GM18519 (cell line): Measurements from ENCODE around the gene TDG.
A peak's percentile ranks its signal among the peaks of the same experiment; 100 is the strongest.

Experiments used
- ATAC-seq: cut with Tn5 transposase; IDR thresholded peaks from one replicate; pipeline ENCODE4 v1.9.1; 2021; ENCODE audit warnings: mild to moderate bottlenecking, moderate library complexity; ENCODE audit not compliant: unreplicated experiment, low FRiP score

The TDG gene

DNA sequence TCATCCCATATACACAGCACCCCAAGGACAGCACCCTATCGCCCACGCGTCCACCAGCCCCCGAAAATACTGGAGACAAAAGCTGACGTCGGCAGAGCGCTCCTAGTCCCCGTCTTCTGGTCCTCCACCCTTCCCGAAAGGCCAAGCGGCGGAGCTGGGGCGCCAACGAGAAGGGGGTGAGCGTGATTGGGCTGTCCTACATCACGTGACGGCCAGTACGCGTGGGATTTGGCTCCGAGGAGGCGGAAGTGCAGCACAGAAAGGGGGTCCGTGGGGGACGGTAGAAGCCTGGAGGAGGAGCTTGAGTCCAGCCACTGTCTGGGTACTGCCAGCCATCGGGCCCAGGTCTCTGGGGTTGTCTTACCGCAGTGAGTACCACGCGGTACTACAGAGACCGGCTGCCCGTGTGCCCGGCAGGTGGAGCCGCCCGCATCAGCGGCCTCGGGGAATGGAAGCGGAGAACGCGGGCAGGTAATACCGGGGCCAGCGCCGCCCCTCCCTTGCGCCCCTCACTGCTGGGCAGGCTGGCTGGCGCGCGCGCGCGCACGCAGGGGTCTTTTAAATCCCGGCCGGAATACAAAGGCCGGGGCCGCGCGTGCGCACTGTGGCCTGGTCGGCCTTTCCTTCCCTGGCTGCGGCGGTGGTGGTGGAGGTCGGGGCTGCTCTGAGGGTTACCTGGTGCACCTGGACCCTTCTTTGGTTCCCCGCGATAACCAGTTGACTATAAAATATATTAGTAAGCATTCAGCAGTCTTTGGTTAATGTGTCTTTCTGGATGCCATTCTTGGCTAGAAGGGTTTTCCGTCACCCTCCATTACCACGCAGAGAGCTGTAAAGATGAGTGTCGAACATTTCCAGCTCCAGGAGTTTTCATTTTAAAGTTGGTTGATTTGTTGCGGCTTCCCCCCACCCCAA lies at the start of gene TDG:
Gene TDG (plus strand): TSS at position 283 of the 915 bp plus-strand sequence. CDS start 166 bp downstream, at position 449.
- ATAC-seq: peak; percentile 54

DNA sequence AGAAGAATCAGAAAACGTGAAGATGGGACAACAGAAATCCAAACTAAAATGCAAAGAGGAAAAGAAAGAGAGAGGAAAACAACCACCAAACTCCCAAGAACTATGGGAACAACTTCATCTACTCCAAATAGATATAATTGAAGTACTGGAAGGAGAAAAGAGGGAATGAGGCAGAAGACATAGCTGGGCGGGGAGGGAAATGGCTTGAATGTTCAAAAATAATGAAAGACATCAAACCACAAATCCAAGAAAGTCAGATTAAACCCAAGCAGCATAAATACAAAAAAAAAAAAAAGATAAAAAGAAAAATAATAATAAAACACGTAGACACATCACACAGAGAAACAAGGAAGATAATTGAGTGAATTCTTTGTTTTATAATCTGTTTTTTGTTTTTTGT lies 47.8 kb upstream of the TDG start:
- ATAC-seq: no peak

DNA sequence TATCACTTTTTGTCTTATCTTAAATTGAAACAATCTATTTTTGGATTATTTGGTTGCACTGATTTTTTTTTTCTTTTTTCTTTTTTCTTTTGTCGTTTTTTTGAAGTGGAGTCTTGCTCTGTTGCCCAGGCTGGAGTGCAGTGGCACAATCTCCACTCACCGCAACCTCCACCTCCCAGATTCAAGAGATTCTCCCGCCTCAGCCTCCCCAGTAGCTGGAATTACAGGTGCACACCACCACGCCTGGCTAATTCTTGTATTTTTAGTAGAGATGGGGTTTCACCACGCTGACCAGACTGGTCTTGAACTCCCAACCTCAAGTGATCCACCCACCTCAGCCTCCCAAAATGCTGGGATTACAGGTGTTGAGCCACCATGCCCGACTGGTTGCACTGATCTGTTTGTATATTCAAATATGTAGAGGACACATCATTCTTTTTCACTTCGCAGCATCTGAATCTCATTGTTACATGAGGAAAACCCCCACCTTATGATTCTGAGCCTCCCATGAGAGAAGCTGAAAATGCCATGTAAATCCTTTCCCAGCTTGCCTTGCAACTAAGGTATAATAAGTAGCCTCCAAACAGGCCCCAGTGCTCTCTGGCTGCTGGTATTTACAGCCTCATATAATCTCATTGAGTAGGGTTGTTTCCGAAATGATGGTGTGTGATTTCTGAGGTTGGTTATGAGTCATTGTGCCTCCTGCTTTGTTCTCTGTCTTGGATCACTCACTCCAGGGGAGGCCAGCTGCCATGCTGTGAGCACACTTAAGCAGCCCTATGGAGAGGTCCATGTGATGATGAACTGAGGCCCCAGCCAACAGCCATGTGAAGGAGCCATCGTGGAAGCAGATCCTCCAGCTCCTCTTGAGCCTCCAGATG lies 40.7 kb upstream of the TDG start:
- ATAC-seq: peak; percentile 40

DNA sequence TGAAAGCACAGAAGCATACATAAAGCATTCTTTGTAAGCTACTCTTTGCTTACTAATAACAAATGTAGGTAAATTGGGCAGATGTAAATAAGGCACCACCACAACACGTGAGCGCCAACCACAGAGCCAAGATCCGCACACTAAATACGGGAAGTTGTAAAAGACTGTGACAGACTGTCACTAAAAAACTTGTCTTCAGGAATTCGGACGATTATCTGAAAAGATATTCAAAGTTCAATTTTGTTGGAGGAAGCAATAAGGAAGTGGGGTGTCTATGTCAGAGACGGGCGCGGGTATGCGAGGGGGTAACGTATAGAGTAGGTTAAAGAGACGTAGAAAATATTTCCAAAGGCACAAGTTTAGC lies 37.0 kb upstream of the TDG start:
- no peak for ATAC-seq

DNA sequence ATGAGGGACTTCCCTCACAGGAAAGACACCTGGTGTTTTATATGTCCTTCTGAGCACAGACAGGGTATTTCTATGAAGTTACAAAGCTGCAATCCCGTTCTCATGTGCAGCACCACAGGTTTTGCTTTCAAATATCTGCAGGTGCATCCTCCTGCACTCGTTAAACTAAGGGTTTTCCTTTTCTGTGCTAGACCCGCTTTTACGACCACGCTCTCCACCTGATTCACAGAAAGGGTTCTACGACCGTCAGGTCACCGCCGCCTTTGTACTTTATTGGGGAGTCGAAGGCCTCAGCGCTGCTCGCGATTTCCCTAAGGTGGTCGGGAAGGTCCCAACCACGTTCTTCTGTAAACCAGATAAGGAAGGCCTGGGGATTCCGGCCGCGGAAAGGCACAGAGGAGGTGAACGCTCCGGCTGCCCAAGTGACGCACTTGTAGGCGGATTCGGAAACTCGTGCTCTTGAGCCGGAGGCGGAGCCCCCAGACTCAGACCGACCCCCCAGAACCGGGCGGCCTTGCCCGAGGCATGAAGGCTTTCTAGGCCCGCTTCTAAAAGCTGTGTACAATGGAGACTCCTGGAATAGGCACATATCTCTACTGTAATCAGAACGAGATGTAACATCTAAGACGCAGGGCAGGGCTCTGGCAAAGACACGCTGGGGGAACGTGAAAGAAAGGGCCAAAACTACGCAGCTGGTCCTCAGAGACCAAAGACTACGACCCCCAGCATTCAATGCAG lies 36.5 kb upstream of the TDG start:
- peak; percentile 13 for ATAC-seq

DNA sequence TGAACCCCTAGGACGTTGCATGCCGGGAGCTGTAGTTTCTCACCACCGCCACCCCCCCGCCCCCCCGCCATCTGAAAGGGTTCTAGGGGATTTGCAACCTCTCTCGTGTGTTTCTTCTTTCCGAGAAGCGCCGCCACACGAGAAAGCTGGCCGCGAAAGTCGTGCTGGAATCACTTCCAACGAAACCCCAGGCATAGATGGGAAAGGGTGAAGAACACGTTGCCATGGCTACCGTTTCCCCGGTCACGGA lies 36.0 kb upstream of the TDG start:
- no peak for ATAC-seq

DNA sequence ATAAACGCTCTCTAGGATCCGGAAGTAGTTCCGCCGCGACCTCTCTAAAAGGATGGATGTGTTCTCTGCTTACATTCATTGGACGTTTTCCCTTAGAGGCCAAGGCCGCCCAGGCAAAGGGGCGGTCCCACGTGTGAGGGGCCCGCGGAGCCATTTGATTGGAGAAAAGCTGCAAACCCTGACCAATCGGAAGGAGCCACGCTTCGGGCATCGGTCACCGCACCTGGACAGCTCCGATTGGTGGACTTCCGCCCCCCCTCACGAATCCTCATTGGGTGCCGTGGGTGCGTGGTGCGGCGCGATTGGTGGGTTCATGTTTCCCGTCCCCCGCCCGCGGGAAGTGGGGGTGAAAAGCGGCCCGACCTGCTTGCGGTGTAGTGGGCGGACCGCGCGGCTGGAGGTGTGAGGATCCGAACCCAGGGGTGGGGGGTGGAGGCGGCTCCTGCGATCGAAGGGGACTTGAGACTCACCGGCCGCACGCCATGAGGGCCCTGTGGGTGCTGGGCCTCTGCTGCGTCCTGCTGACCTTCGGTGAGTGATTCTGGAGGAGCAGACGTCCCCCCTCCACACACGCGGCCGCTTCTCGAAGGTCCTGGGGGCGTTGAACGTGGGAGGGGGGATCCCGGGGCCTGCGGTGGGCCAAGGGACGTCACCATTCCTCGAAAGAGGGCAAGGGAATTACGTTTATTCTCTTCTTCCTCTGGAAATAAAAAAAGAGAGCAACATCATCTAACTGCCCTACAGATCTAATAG lies 35.5 kb upstream of the TDG start, which contains the start of gene HSP90B1:
Gene HSP90B1 (plus strand): TSS at position 377 of the 753 bp plus-strand sequence. CDS start 106 bp downstream, at position 483.
- peak; percentile 55 for ATAC-seq

DNA sequence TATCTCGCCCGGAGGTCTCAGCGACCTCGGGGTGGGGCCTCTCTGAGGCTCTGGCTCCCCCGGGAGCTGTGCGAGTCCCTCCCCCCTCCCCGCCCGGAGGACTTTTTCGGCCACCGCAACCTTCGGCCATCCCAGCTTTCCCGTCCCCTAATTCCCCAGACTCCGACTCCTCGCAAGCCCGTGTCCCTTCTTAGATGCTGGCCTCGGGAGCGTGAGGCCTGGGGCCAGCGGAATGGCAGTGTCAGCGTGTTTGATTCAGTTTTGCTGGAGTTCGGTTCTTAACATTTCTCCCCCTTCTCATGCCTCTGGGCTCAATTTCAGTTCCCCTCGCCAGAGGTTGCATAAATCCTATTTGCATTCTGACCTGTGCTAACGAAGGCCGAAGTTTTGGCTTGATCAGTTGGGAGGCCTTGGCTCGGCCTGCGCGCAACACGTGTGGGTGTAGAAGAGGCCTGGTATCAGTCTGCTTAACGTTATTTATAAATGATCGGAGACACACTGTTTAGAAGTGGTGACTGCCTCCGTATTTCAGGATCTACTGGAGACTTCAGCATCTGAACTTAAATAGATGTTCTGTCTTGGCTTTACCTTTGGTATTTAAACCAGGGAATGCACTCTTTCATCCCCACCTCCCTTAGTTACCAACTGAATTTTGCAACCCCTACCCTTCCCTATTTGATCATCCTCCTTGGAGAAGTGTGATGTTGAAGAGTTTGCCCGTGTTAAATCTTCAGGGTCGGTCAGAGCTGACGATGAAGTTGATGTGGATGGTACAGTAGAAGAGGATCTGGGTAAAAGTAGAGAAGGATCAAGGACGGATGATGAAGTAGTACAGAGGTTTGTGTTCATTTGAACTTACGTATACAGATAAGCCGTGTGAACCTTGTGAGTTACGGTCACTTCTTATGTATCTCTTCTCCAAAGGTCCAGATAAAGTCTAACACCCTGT lies 34.6 kb upstream of the TDG start:
- no peak for ATAC-seq

DNA sequence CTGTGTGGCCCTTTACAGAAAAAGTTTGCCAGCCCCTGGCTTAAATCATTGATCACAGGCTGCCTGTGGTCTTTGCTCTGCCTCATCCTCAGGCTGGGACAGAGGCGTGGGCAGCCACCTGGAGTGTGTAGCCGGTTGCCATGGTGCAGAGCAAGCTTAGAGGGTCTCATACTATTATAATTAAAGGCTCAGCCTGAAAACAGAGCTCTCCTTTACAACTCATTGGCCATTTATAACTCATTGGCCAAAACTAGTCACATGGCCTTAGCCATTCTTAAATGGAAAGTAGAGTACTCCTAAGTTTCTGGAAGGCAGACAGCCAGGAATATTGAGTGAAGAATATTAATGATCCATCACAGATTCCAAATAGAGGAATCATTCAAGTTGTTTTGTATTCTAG lies 32.4 kb upstream of the TDG start:
- no peak for ATAC-seq

DNA sequence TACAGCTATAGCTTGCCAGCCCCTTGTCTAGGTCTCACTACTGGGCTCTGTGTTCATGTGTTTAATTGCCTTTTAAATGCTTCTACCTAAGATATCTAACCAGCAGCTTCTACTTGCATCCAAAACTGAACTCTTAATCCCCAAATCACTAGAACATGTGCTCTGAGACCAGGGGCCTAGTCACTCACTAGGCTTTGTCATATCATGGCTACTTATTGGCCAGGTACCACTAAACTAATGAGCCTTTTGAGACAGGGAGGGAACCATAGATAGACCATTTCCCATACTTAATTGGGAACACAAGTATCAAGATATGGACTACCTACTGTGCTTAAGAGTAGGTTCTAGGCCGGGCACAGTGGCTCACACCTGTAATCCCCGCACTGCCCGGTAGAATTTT lies 29.0 kb upstream of the TDG start:
- ATAC-seq: no peak

DNA sequence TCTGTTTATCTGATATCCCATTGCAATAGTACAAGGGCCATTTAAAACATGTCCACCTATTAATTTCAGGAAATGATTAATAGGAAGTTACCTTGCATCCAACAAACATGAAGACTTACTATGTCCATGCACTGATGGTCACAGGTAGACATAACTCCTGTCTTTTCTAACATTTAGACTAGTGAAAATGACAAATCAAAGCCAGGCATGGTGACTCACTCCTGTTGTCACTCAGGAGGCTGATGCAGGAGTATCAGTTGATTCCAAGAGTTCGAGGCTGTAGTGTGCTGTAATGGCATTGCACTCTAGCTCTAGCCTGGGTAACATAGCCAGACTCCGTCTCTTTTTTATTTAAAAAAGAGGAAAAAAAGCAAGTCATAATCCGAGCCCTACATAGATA lies 20.7 kb upstream of the TDG start:
- no peak for ATAC-seq

DNA sequence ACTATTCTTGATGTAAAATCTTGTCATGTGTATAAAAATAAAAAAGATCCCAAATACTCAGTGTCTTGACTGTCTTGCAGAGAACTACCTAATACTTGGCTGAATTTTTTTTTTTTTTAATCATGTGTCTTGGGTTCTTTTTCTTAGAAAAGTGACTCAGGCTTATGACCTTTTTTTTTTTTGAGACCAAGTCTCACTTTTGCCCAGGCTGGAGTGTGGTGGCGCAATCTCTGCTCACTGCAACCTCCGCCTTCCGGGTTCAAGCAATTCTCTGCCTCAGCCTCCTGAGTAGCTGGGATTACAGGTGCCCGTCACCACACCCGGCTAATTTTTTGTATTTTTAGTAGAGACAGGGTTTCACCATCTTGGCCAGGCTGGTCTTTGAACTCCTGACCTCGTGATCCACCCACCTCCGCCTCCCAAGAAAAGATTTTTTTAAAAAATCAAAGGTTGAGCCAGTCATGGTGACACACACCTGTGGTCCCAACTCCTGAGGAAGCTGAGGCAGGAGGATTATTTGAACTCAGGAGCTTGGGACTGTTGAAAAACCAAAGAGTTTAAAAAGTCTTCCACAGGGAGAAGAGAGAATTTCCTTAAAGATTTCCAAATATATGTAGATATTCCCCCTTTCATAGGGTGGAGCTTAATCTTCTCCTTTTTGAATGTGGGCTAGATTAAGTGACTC lies 17.7 kb upstream of the TDG start:
- ATAC-seq: no peak

DNA sequence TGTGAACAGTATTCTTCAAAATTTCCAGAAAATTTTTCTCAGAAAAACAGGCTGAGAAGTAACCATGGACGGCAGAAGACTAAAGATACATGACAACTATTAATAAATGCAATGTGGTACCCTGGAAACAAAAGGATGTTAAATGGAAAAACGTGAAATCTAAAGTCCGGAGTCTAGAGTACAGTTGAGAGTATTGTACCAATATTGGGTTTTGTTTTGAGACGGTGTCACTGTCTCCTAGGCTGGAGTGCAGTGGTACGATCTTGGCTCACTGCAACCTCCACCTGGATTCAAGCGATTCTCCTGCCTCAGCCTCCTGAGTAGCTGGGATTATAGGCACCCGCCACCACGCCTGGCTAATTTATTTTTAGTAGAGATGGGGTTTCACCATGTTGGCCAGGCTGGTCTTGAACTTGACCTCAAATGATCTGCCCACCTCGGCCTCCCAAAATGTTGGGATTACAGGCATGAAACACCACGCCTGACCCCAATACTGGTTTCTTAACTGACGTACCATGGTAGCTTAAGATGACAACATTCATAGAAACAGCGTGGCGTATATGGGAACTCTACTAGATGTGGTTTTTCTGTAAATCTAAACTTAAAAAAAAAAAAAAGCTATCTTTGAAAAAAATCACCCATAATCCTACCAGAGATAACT lies 16.8 kb upstream of the TDG start:
- no peak for ATAC-seq

DNA sequence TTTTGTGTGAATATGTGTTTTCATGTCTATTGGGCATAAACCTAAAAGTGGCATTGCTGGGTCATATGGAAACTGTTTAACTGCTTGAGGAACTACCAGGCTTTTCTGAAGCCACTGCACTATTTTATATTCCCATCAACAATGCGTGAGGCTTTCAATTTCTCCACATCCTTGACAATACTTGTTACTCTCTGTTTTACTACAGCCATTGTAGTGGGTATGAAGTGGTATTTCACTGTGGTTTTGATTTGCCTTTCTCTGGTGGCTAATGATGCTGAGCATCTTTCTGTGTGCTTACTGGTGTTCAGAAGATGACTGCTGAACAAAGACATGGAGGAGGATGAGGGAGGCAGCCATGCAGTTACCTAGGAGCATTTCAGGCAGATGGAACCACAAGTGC lies 13.2 kb upstream of the TDG start:
- no peak for ATAC-seq

DNA sequence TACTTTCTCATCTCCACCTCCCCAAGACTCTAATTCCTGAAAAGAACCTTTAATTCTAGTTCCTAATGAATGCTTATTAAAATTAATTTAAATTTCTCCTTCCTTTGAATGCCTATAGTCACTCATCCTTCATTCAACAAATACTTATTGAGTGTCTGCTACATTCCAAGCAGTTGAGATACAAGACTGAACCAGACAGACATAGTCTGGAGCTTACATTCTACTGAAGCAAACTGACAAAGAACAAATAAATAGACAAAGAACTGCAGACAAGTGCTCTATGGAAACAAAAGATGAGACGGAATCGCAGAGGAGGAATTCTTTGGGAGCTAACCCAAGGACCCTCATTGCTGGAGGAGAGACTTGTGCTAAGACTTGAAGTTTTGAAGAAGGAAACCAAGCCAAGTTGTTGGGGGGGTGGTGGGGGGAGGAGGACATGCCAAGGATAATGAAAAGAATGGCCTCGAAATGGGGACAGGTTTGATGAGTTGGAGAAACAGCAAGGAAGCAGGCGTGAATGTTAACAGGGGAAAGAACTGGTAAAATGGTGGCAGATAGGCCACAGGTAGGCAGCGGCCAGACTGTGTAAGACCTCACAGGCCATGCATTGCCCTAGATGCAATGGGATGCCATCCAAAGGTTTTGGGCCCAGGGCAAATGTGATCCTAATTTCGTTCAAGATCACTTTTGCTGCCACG lies 9.7 kb upstream of the TDG start:
- ATAC-seq: no peak

DNA sequence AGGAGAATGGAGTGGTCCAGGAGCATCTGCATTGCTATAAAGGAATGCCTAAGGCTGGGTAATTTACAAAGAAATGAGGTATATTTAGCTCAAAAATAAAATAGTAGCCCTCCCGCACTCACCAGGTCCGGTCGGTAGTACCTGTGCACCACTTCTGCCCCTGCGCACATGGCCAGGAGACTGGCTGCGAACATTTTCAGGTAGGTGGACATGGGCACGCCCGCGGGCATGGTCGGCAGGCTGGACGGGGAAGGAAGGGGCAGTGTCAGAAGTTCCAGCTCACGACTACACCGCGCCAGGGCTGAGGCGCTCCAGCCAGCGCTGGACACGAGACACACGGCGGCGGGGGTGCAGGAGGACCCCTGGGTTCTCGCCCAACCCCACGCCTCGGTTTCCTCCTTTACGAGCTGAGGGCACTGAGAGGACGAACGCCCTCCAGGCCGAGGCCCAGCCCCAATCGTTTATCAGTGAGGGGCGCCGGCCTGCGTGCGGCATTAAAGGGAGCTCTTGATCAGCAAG lies 9.1 kb upstream of the TDG start:
- ATAC-seq: peak; percentile 14

DNA sequence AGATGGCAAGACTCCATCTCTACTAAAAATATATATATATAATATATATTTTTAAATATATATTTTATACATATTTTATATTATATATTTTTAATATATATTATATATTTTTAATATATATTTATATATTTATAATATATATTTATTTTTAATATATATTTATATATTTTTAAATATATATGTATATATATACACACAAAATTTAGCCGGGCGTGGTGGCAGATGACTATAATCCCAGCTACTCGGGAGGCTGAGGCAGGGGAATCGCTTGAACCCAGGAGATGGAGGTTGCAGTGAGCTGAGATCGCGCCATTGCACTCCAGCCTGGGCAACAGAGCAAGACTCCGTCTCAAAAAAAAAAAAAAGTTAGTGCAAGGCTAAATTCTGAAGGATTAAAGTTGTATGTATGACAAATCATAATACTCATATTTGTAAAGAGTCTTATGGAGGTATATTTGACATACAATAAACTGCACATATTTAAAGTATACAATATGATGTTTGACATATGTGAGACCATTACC lies 7.7 kb upstream of the TDG start:
- no peak for ATAC-seq
